ENCODE results near the gene ZDHHC11. TPM values are rescaled to one million over a fixed set of nuclear protein-coding genes. Genes with fewer than 3 reads are reported as not detected.

ZDHHC11 gene
- total RNA-seq, 2 donors from 2014 or later, result 10.8 to 16.2 TPM

DNA sequence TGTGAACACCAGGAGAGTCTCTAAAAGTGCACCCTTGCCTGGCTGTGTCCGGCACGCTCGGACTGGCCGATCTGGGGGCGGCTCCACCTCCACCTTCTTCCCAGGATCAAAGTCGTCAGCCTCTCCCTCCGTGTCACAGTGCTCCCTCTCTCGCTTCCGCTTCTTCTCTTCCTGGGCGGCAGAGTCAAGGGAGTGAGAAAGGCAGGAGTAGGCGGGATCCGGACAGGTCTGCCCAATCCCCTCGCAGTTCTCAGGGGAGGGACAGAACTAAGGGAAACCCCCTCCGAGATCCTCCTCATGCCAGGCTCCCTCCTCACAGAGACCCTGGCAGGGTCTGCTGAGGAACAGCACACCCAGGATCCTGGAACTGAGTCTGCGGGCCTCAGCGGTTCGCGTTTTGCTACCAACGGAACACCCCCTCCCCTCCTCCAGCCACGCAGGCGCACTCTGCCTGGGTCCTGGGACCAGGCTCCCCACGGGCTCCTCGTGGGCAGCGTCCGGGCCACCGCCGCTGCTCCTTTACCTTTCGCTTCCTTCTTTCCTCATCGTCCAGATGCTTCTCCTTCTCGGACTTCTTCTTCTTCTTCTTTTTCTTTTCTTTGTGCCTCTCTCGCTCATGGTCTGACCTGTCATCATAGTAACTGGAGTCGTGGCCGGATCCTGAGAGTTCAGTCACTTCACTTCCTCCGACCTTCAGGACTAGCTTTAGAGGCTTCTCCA, 40.5 kb upstream of the ZDHHC11 start:
- peaks cover 41% of the 10 kb centered on the region for H3K36me3 ChIP-seq

DNA sequence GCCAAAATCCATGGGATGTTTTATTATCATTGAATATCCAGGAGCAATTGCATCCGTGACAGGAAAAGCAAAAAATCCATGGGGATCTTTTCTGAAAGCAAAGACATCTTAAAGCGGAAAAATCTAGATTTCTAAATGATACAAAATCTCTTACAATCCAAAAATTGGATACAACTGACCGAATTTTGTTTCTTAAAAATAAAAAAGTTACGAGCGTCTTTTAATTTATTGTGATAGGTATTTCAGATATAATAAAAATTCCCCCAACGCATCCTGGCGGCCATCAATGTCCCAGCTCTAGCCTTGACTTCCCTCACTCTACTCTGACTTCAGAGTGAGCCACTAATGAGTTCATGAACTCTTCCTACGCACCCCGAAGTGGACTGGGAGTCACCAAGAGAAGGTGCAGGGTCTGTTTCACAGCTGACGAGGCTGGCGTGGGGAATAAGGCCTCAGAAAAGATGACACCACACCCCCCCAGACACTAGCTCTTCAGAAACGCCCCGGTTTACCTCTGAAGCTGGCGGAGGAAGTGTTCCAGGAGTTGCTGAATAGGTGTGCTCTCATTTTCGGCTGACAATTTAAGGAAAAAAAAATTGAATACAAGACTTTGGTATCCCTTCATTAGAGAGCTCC, 38.4 kb upstream of the ZDHHC11 start:
- Histone ChIP-seq H3K36me3 (peaks cover 59% of the 10 kb centered on the region), H3K27ac (no peak overlapping the region), H3K9me3 (no peaks in the 10 kb centered on the region), H3K4me1 (peaks cover 0 to 39% of the 10 kb centered on the region in 2 donors), H3K4me3 (no peak overlapping the region), H3K27me3 (no peaks in the 10 kb centered on the region)
- DNase-seq (ENCODE audit: low spot score), result no peak
- TF ChIP-seq, protein P1, sequence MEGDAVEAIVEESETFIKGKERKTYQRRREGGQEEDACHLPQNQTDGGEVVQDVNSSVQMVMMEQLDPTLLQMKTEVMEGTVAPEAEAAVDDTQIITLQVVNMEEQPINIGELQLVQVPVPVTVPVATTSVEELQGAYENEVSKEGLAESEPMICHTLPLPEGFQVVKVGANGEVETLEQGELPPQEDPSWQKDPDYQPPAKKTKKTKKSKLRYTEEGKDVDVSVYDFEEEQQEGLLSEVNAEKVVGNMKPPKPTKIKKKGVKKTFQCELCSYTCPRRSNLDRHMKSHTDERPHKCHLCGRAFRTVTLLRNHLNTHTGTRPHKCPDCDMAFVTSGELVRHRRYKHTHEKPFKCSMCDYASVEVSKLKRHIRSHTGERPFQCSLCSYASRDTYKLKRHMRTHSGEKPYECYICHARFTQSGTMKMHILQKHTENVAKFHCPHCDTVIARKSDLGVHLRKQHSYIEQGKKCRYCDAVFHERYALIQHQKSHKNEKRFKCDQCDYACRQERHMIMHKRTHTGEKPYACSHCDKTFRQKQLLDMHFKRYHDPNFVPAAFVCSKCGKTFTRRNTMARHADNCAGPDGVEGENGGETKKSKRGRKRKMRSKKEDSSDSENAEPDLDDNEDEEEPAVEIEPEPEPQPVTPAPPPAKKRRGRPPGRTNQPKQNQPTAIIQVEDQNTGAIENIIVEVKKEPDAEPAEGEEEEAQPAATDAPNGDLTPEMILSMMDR (IDR thresholded peaks at IDR 0.05), result no peak

More for the DNA sequence above, 40.5 kb upstream of the ZDHHC11 start:
- DNase-seq (ENCODE audit: low spot score), result no peak
- H3K27ac ChIP-seq, result no peak overlapping the region
- peaks cover 0 to 23% of the 10 kb centered on the region in 2 donors for H3K4me1 ChIP-seq
- H3K27me3 ChIP-seq, result no peaks in the 10 kb centered on the region
- TF ChIP-seq, protein P1 (IDR thresholded peaks at IDR 0.05), result no peak
- peak overlapping the region; percentile 82 to 90 for H3K4me3 ChIP-seq
- no peaks in the 10 kb centered on the region for H3K9me3 ChIP-seq

DNA sequence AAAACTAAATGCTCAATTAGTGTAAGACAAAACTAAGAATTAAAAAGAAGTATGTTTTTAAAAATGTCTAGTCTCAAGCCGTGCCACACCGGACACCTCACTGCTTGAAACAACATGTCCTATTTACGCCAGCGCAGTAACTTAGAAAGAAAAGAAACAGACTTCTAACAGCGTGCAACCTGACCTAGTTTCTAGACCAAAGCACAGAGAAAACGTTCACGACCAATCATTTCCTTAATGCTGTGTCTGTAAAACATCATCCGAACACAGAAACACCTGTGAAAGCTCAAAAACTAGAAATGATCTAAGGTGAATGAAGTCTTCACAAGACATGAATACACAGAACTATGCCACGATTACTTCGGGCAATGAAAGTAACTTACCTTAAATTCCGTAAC, 37.9 kb upstream of the ZDHHC11 start:
- H3K4me1 ChIP-seq, result peaks cover 0 to 39% of the 10 kb centered on the region in 2 donors

DNA sequence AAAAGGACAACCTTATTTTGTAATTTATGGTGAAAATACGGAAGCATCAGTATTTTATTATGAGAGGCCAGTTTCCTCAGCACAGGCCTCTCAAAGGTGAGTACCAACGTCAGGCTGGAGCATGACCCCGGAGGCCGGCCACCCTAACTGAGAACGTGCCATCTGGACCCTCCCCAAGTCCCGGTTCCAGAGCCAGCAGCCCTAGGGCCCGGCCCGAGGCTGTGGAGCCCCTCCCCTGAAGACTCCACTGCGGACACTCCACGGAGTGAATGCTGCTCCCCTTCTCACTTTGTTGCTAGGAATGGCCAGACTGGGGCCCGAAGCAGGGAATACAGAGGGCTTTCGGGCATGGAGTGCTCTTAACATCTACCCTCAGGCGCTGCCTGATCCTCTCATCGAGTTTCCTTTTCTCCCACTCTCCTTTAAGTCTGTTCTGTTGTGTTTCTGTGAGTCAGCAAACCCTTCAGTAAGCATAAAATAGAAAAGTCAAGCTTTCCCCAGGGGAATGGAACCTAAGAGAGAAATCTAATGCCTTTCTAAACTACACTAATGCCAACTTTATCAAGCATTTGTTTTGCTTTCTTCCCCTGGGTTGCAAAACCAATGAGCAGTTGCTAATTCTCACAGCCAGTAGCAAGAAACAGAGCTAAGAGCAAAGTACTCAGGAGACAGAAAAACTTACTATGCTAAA, 37.3 kb upstream of the ZDHHC11 start:
- TF ChIP-seq, protein P1 (IDR thresholded peaks at IDR 0.05), result no peak
- Histone ChIP-seq H3K27me3 (no peaks in the 10 kb centered on the region), H3K4me3 (no peak overlapping the region), H3K36me3 (peaks cover 70% of the 10 kb centered on the region), H3K9me3 (no peaks in the 10 kb centered on the region), H3K27ac (no peak overlapping the region), H3K4me1 (peaks cover 0 to 35% of the 10 kb centered on the region in 2 donors)
- no peak for DNase-seq (ENCODE audit: low spot score)

More for the DNA sequence above, 37.9 kb upstream of the ZDHHC11 start:
- TF ChIP-seq, protein P1 (IDR thresholded peaks at IDR 0.05), result no peak
- Histone ChIP-seq H3K27ac (no peak overlapping the region), H3K27me3 (no peaks in the 10 kb centered on the region), H3K36me3 (peaks cover 65% of the 10 kb centered on the region), H3K9me3 (no peaks in the 10 kb centered on the region), H3K4me3 (no peak overlapping the region)
- no peak for DNase-seq (ENCODE audit: low spot score)

DNA sequence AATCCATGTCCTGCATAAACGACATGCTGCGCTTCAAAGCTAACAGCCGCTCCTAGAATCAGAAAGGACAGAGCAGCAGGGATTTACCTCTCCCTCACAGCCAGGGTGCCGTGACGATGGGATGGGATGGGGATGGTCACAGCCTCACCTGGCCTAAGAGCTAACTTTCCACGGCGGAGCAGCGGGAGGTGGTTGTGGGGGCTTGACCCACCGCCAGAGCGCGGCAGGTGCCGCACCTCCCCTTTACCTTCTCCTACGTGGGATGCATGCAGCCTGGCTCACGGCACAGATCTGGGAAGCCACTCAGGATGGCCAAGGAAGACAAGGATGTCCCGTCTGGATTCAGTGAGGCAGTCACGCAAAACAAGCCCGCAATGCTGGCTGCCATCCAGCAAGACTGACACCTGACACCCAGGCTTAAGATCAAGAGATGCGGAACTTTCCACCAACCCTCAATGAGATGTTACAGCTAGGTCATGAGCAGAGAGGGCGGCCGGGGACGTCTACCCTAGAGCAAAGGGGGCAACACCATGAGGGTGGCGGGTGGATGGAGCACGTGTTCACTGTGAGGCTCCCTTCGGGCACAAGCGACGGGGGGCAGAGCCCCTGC, 36.0 kb upstream of the ZDHHC11 start:
- H3K4me3 ChIP-seq, result no peak overlapping the region
- H3K9me3 ChIP-seq, result no peaks in the 10 kb centered on the region
- peaks cover 0 to 27% of the 10 kb centered on the region in 2 donors for H3K4me1 ChIP-seq
- no peak for DNase-seq (ENCODE audit: low spot score)
- H3K27ac ChIP-seq, result no peak overlapping the region
- peaks cover 82% of the 10 kb centered on the region for H3K36me3 ChIP-seq
- TF ChIP-seq, protein P1 (IDR thresholded peaks at IDR 0.05), result no peak
- H3K27me3 ChIP-seq, result no peaks in the 10 kb centered on the region
